Peyer's patch (tissue), 4 donors: ENCODE measurements around the gene PDZD4. TPM values are rescaled to one million over a fixed set of nuclear protein-coding genes. Genes with fewer than 3 reads are reported as not detected.
"Not testable (repeated sequence)": the region's sequence is repeated elsewhere in the genome, so short reads cannot be mapped to it uniquely, and the experiment has no call there.

ENCODE experiments used
- DNase-seq, 3 donors: peaks; one replicate each; pipeline ENCODE4 v3.0.0-alpha.2; 2017 to 2019
- H3K27ac ChIP-seq, 4 donors: fragments of 200-600 bp; sonication (generic); one replicate each; pipeline ENCODE4 v1.5.1; 2016 to 2019
- H3K27me3 ChIP-seq, 2 donors: fragments of 200-600 bp; sonication (generic); one replicate each; pipeline ENCODE4 v1.5.1; 2019
- H3K36me3 ChIP-seq, 3 donors: fragments of 200-600 bp; sonication (generic); one replicate each; pipeline ENCODE4 v1.5.1; 2016 to 2019
- H3K4me1 ChIP-seq, 4 donors: fragments of 200-600 bp; sonication (generic); one replicate each; pipeline ENCODE4 v1.5.1; 2016 to 2019
- H3K4me3 ChIP-seq, 4 donors: fragments of 200-600 bp; sonication (generic); 1 replicate in 3 of 4; 2 replicates in 1 of 4; pipeline ENCODE4 v1.5.1; 2016 to 2019; ENCODE audit warnings: mild to moderate bottlenecking in 1 of 4
- H3K9me3 ChIP-seq, 4 donors: fragments of 200-600 bp; sonication (generic); one replicate each; pipeline ENCODE4 v1.5.1; 2016 to 2019; ENCODE audit warnings: mild to moderate bottlenecking in 1 of 4
- CTCF ChIP-seq, 6 experiments: fragments of 450-650 bp in 4 of 6; fragments of 200-600 bp in 2 of 6; sonication (generic) in 1 of 6; IDR thresholded peaks; one replicate each; pipeline ENCODE4 v1.5.1; 2017 to 2019; ENCODE audit warnings: antibody characterized with exemption in 6 of 6, mild to moderate bottlenecking in 3 of 6, moderate library complexity in 1 of 6
- POLR2A ChIP-seq, 2 donors: fragments of 450-650 bp; IDR thresholded peaks; one replicate each; pipeline ENCODE4 v1.5.1; 2017; ENCODE audit warnings: antibody characterized with exemption in 2 of 2, mild to moderate bottlenecking in 2 of 2, moderate library complexity in 2 of 2
- total RNA-seq, 4 donors: library from RNA; depleted of rRNA; stranded (reverse); fragments of >200 nt; gene quantifications; one replicate each; pipeline ENCODE4 v1.1.0, GENCODE V29; 2016

The PDZD4 gene
- total RNA-seq, 4 donors from 2014 or later, result 1.2 to 8.3 (median 2.4) TPM

DNA sequence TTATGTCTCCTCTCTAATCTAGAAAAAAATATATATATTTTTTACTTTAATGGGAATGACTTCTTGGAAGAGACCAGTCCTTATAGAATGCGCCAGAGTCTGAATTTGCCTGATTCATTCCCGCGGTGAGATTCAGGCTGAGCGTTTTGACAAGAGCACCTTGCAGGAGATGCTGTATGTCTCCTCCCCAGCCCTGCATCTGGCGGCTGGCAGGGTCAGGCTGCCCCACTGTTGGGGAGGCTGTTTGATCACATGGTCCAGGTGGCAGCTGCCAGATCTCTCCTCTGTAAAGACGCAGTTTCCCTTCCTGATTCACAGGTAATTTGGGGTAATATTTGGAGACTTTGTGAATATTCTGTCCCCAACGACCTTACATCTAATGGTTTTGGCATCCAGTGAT lies 9.7 kb downstream of the PDZD4 start:
- no peaks in the 10 kb centered on the region for H3K36me3 ChIP-seq
- TF ChIP-seq POLR2A (IDR thresholded peaks at IDR 0.05) (no peak), CTCF (IDR thresholded peaks at IDR 0.05) (no peak)
- no peaks in the 10 kb centered on the region for H3K9me3 ChIP-seq

GRCh38 chrX:153819384-153820040 lies 10.8 kb downstream of the PDZD4 start:
- Histone ChIP-seq H3K4me1 (no peaks in the 10 kb centered on the region), H3K4me3 (peak overlapping the region; percentile 20 to 57 (median 32)), H3K36me3 (no peaks in the 10 kb centered on the region), H3K9me3 (no peaks in the 10 kb centered on the region), H3K27ac (peak overlapping the region in 1 of 4 donors; percentile 17), H3K27me3 (no peaks in the 10 kb centered on the region)
- no peak for DNase-seq
- TF ChIP-seq POLR2A (IDR thresholded peaks at IDR 0.05) (no peak), CTCF (IDR thresholded peaks at IDR 0.05) (no peak)

More for the DNA sequence above, 9.7 kb downstream of the PDZD4 start:
- Histone ChIP-seq H3K27me3 (no peaks in the 10 kb centered on the region), H3K27ac (no peak overlapping the region), H3K4me1 (no peaks in the 10 kb centered on the region), H3K4me3 (no peak overlapping the region)
- DNase-seq, result no peak

GRCh38 chrX:153818571-153819383 lies 11.6 kb downstream of the PDZD4 start:
- Histone ChIP-seq H3K36me3 (no peaks in the 10 kb centered on the region), H3K4me1 (no peaks in the 10 kb centered on the region), H3K4me3 (peak overlapping the region; percentile 20 to 57 (median 32)), H3K27ac (peak overlapping the region in 1 of 4 donors; percentile 17), H3K9me3 (no peaks in the 10 kb centered on the region), H3K27me3 (no peaks in the 10 kb centered on the region)
- TF ChIP-seq CTCF (IDR thresholded peaks at IDR 0.05) (no peak), POLR2A (IDR thresholded peaks at IDR 0.05) (no peak)
- peak; percentile 31 to 56 (median 56) for DNase-seq

- not testable (repeated sequence) for H3K4me1 ChIP-seq, H3K27me3 ChIP-seq, H3K27ac ChIP-seq, DNase-seq, H3K36me3 ChIP-seq, H3K9me3 ChIP-seq, H3K4me3 ChIP-seq
These were observed 12.3 kb downstream of the PDZD4 start for GRCh38 chrX:153818064-153818463.

- DNase-seq, result no peak
- no peak for TF ChIP-seq CTCF (IDR thresholded peaks at IDR 0.05)
- no peak for TF ChIP-seq POLR2A (IDR thresholded peaks at IDR 0.05)
These were observed 13.3 kb downstream of the PDZD4 start for GRCh38 chrX:153816831-153817690.

More at GRCh38 chrX:153816831-153817690, 13.3 kb downstream of the PDZD4 start:
- Histone ChIP-seq H3K4me1 (no peaks in the 10 kb centered on the region), H3K9me3 (no peaks in the 10 kb centered on the region), H3K4me3 (no peak overlapping the region), H3K36me3 (no peaks in the 10 kb centered on the region), H3K27me3 (no peaks in the 10 kb centered on the region), H3K27ac (no peak overlapping the region)
